ENCODE data around the gene METTL16. TPM values are rescaled to one million over a fixed set of nuclear protein-coding genes. Genes with fewer than 3 reads are reported as not detected.

Gene METTL16
- total and polyA plus RNA-seq, 9 of the 15 experiments (the other 6 are each of a cell fraction or from before 2014, with no cell fraction given), result 12.1 to 30.5 (median 19.8) TPM

DNA sequence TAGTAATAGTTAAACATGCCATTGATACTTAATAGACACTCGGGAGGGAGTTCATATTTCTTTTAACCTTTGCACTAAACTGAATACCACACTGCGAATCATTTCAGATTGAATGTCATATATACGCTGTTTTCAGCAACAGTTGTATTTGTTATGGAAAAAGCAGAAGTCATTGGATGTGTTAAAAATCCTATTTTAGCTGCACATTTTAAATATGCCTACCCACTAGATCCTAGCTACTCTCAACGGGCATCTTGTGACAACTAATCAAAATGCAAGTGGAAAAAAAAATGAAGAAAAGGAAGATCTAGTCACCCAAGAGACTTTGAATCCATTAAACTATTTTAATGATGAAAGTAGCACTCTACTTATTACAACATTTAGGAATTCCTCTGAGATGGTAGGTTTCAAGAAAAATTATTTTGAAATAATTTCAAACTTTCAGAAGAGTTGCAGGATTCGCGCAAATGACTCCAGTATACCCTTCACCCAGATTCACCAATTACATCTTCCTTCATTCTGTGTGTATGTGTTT, 59.4 kb downstream of the METTL16 start:
- CTCF ChIA-PET (ENCODE audit: low intra/inter-chr PET ratio), result no interaction called here

More for the DNA sequence above, 59.4 kb downstream of the METTL16 start:
- BruUV-seq (replicated peaks), result no TSS peak
- Histone ChIP-seq H3K4me2 (ENCODE audit: insufficient read depth, low read length) (no peak overlapping the region), H3K9me1 (ENCODE audit: control insufficient read depth, insufficient read depth, low read length) (no peaks in the 10 kb centered on the region), H2AFZ (ENCODE audit: low read depth, low read length) (no peak overlapping the region), H3K4me3 (no peak overlapping the region), H3K27ac (ENCODE audit: extremely low read depth, low read depth, low read length) (no peak overlapping the region), H3K4me1 (replicated peaks in 1 of 2; ENCODE audit: control insufficient read depth in 2 of 2, insufficient read depth in 2 of 2, low read length in 2 of 2) (no peaks in the 10 kb centered on the region), H3K79me2 (ENCODE audit: control insufficient read depth, insufficient read depth, low read length) (no peaks in the 10 kb centered on the region), H3K9me3 (replicated peaks; ENCODE audit: control insufficient read depth, insufficient read depth, low read depth, low read length) (no peaks in the 10 kb centered on the region), H3K36me3 (ENCODE audit: control insufficient read depth, insufficient read depth, low read length) (peaks cover 18% of the 10 kb centered on the region; the same call in 1 of the 3 replicates), H3K27me3 (ENCODE audit: control insufficient read depth in 2 of 2, insufficient read depth in 2 of 2, low read length in 2 of 2) (no peaks in the 10 kb centered on the region), H3K9ac (ENCODE audit: insufficient read depth in 1 of 2, low read depth in 2 of 2, low read length in 2 of 2) (no peak overlapping the region), H4K20me1 (replicated peaks; ENCODE audit: control insufficient read depth, insufficient read depth, low read length) (no peaks in the 10 kb centered on the region)
- WGBS (ENCODE audit: insufficient coverage, low coverage, missing lambda C conversion rate), result 88% methylated on average over 6 of the region's 6 CpGs
- TF ChIP-seq NCOA6 (IDR thresholded peaks at IDR 0.05) (no peak), MTA3 (IDR thresholded peaks at IDR 0.05; ENCODE audit: borderline replicate concordance) (no peak), NR2C2 (CRISPR knock-in tag; IDR thresholded peaks at IDR 0.05) (no peak), NR2C2 (tag; IDR thresholded peaks at IDR 0.05) (no peak)
- TF ChIP-seq, protein P1, sequence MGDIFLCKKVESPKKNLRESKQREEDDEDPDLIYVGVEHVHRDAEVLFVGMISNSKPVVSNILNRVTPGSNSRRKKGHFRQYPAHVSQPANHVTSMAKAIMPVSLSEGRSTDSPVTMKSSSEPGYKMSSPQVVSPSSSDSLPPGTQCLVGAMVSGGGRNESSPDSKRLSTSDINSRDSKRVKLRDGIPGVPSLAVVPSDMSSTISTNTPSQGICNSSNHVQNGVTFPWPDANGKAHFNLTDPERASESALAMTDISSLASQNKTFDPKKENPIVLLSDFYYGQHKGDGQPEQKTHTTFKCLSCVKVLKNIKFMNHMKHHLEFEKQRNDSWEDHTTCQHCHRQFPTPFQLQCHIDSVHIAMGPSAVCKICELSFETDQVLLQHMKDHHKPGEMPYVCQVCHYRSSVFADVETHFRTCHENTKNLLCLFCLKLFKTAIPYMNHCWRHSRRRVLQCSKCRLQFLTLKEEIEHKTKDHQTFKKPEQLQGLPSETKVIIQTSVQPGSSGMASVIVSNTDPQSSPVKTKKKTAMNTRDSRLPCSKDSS (IDR thresholded peaks at IDR 0.05; ENCODE audit: low read depth, partially characterized antibody), result no peak
- no peak for ATAC-seq
- in situ Hi-C loops (cut with MboI) (no loop called here), intact Hi-C loops (cut with micrococcal nuclease) (no loop called here)
- no peak for DNase-seq (ENCODE audit: extremely low read depth in 1 of 4, low spot score in 3 of 4)
- FAIRE-seq, result no peak
- POLR2A ChIA-PET, result interaction anchor here (2.0 kb wide), 1 partner anchor 19 kb away, joined by 7 read pairs; no protein-coding TSS in a partner anchor

Measured in K562 (cell line).